Measurements from ENCODE around the gene JPT1. TPM values are rescaled to one million over a fixed set of nuclear protein-coding genes. Genes with fewer than 3 reads are reported as not detected.

JPT1 gene
- total and polyA plus RNA-seq, 7 donors: 50.1 to 232 (median 92.6) TPM

DNA sequence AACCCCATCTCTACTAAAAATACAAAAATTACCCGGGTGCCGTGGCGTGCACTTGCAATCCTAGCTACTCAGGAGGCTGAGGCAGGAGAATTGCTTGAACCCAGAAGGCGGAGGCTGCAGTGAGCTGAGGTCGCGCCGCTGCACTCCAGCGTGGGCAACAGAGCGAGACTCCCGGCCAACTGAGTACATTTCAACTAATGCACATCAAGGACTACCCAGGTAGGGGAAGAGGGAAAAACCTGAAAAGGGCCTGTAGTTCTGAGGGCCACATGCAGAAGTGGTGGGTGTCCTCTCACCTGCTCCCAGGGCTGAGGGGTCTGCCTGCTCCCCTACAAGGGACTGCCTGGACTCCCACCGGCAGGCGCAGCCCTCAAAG lies 67.1 kb downstream of the JPT1 start:
- no peak for TF ChIP-seq CTCF (IDR thresholded peaks at IDR 0.05)
- peak overlapping the region; percentile 86 for H3K27ac ChIP-seq
- WGBS, 3 donors: 65 to 81% (median 65%) methylated on average over 11 to 12 of the region's 12 CpGs
- peak overlapping the region; percentile 86 for H3K4me3 ChIP-seq
- no peaks in the 10 kb centered on the region for H3K9me3 ChIP-seq
- no peaks in the 10 kb centered on the region for H3K36me3 ChIP-seq (ENCODE audit: insufficient read depth in 1 of 2, low read depth in 1 of 2)
- DNase-seq (no peak), ATAC-seq (peak in 1 of 4 donors; percentile 6)
- no peaks in the 10 kb centered on the region for H3K27me3 ChIP-seq (ENCODE audit: insufficient read depth in 3 of 3, low read length in 2 of 3)
- peaks cover 20% of the 10 kb centered on the region for H3K4me1 ChIP-seq
- intact Hi-C loops (cut with DNase I): no loop called here

GRCh38 chr17:75086496-75087181 lies 67.7 kb downstream of the JPT1 start:
- no peak for ATAC-seq
- no peak for DNase-seq
- H3K36me3 ChIP-seq (ENCODE audit: insufficient read depth in 1 of 2, low read depth in 1 of 2): no peaks in the 10 kb centered on the region
- no peak for TF ChIP-seq CTCF (IDR thresholded peaks at IDR 0.05)
- H3K4me1 ChIP-seq: peaks cover 19% of the 10 kb centered on the region
- no peaks in the 10 kb centered on the region for H3K27me3 ChIP-seq (ENCODE audit: insufficient read depth in 3 of 3, low read length in 2 of 3)
- H3K4me3 ChIP-seq: no peak overlapping the region
- no peaks in the 10 kb centered on the region for H3K9me3 ChIP-seq
- intact Hi-C loops (cut with DNase I): no loop called here
- H3K27ac ChIP-seq: no peak overlapping the region
- 68 to 82% (median 71%) methylated on average over 15 of the region's 15 CpGs for WGBS, 3 donors

Other genes starting within 250 kb of the JPT1 start
- gene USH1G, start 231.3 kb downstream of the JPT1 start, total RNA-seq: not detected
- not detected for gene USH1G, start 231.3 kb downstream of the JPT1 start, polyA plus RNA-seq
- not detected for gene OTOP2, start 230.2 kb downstream of the JPT1 start, total RNA-seq
- not detected for gene OTOP2, start 230.2 kb downstream of the JPT1 start, polyA plus RNA-seq
- gene OTOP3, start 218.6 kb downstream of the JPT1 start, total RNA-seq: not detected
- under 1 TPM in 1 of 3 donors, not detected in 2; 0.04 TPM for gene OTOP3, start 218.6 kb downstream of the JPT1 start, polyA plus RNA-seq
- 10 to 100 TPM in 1 of 4 donors, 1 to 10 TPM in 3; 1.7 to 10.4 (median 2.8) TPM for gene HID1, start 181.8 kb downstream of the JPT1 start, total RNA-seq
- gene HID1, start 181.8 kb downstream of the JPT1 start, polyA plus RNA-seq: 1 to 10 TPM; 2.3 to 4.8 (median 2.3) TPM
- 1 to 10 TPM; 1.4 to 3.4 (median 2.7) TPM for gene CDR2L, start 166.9 kb downstream of the JPT1 start, total RNA-seq
- gene CDR2L, start 166.9 kb downstream of the JPT1 start, polyA plus RNA-seq: 1 to 10 TPM; 1.3 to 1.7 (median 1.5) TPM
- 10 to 100 TPM; 50.4 to 70.6 (median 59.2) TPM for gene MRPL58, start 141.8 kb downstream of the JPT1 start, total RNA-seq
- 10 to 100 TPM; 64.1 to 80.6 (median 76.2) TPM for gene MRPL58, start 141.8 kb downstream of the JPT1 start, polyA plus RNA-seq
- gene ATP5PD, start 107.5 kb downstream of the JPT1 start, total RNA-seq: 100 to 1,000 TPM; 409 to 577 (median 500) TPM
- 100 to 1,000 TPM; 619 to 931 (median 653) TPM for gene ATP5PD, start 107.5 kb downstream of the JPT1 start, polyA plus RNA-seq
- gene KCTD2, start 107.3 kb downstream of the JPT1 start, total RNA-seq: 10 to 100 TPM; 29.2 to 38.7 (median 35.2) TPM
- 10 to 100 TPM; 26.9 to 71.2 (median 29.7) TPM for gene KCTD2, start 107.3 kb downstream of the JPT1 start, polyA plus RNA-seq
- gene SLC16A5, start 66.6 kb downstream of the JPT1 start, total RNA-seq: 10 to 100 TPM in 1 of 4 donors, 1 to 10 TPM in 3; 5.6 to 10.7 (median 8.1) TPM
- gene SLC16A5, start 66.6 kb downstream of the JPT1 start, polyA plus RNA-seq: 1 to 10 TPM; 1.2 to 4.5 (median 3.8) TPM
- 1 to 10 TPM; 2.7 to 7.0 (median 3.6) TPM for gene ARMC7, start 44.5 kb downstream of the JPT1 start, total RNA-seq
- gene ARMC7, start 44.5 kb downstream of the JPT1 start, polyA plus RNA-seq: 1 to 10 TPM; 3.3 to 6.4 (median 4.9) TPM
- gene NT5C, start 22.8 kb downstream of the JPT1 start, total RNA-seq: 10 to 100 TPM; 16.4 to 44.2 (median 29.4) TPM
- gene NT5C, start 22.8 kb downstream of the JPT1 start, polyA plus RNA-seq: 10 to 100 TPM; 19.7 to 84.0 (median 56.3) TPM
- 100 to 1,000 TPM; 161 to 203 (median 185) TPM for gene SUMO2, start 28.4 kb upstream of the JPT1 start, total RNA-seq
- gene SUMO2, start 28.4 kb upstream of the JPT1 start, polyA plus RNA-seq: 10 to 100 TPM; 50.1 to 60.4 (median 56.2) TPM
- gene NUP85, start 51.2 kb upstream of the JPT1 start, total RNA-seq: 10 to 100 TPM; 19.3 to 32.9 (median 22.0) TPM
- gene NUP85, start 51.2 kb upstream of the JPT1 start, polyA plus RNA-seq: 10 to 100 TPM; 15.1 to 24.7 (median 17.1) TPM
- gene GGA3, start 107.1 kb upstream of the JPT1 start, total RNA-seq: 10 to 100 TPM; 21.3 to 40.6 (median 30.2) TPM
- gene GGA3, start 107.1 kb upstream of the JPT1 start, polyA plus RNA-seq: 10 to 100 TPM; 13.8 to 37.4 (median 27.3) TPM
- gene MRPS7, start 107.4 kb upstream of the JPT1 start, total RNA-seq: 100 to 1,000 TPM; 105 to 161 (median 131) TPM
- gene MRPS7, start 107.4 kb upstream of the JPT1 start, polyA plus RNA-seq: 100 to 1,000 TPM in 2 of 3 donors, 10 to 100 TPM in 1; 98.2 to 165 (median 122) TPM
- 10 to 100 TPM; 19.2 to 45.8 (median 37.6) TPM for gene MIF4GD, start 116.7 kb upstream of the JPT1 start, total RNA-seq
- 10 to 100 TPM; 27.9 to 44.8 (median 32.2) TPM for gene MIF4GD, start 116.7 kb upstream of the JPT1 start, polyA plus RNA-seq
- 10 to 100 TPM; 11.3 to 41.7 (median 16.0) TPM for gene SLC25A19, start 134.9 kb upstream of the JPT1 start, total RNA-seq
- gene SLC25A19, start 134.9 kb upstream of the JPT1 start, polyA plus RNA-seq: 10 to 100 TPM; 24.9 to 52.7 (median 34.5) TPM

Measured in psoas muscle (tissue), 8 donors.